Fibroblast of lung (primary cell): Measurements from ENCODE around the gene LSAMP.

ENCODE experiments used
- EZH2 ChIP-seq: IDR thresholded peaks from 2 replicates; pipeline ENCODE4 v1.5.1; 2012; ENCODE audit warnings: low read length, control low read depth, mild to moderate bottlenecking; ENCODE audit errors: missing control alignments
- TF ChIP-seq, protein P1 (sequence below), 2 donors: IDR thresholded peaks in 1 of 2; conservative IDR thresholded peaks in 1 of 2; 1 replicate in 1 of 2; 2 replicates in 1 of 2; pipeline ENCODE4 v1.5.1; 2011 to 2012; ENCODE audit warnings: low read length in 2 of 2, control low read depth in 1 of 2, inconsistent platforms in 1 of 2, low read depth in 1 of 2, mild to moderate bottlenecking in 1 of 2

DNA sequence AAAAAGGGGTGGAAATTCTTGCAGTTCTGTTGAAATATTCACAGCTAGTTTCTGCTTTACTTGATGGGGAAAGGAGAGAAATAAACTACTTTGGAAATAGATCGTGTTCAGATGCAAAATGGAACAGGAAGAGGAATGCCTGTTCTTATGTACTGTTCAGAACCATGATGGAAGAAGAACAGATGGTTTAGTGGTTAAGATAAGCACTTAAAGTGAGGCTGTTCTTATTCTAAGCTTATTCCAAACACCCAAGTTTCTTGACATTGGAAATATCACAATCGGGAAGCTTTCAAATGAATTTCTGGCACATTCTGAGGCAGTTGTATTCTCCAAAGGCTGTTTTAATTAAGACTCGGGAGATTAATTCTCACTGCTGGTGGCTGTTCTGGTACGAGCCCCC lies 228.5 kb downstream of the LSAMP start:
- TF ChIP-seq, protein P1, sequence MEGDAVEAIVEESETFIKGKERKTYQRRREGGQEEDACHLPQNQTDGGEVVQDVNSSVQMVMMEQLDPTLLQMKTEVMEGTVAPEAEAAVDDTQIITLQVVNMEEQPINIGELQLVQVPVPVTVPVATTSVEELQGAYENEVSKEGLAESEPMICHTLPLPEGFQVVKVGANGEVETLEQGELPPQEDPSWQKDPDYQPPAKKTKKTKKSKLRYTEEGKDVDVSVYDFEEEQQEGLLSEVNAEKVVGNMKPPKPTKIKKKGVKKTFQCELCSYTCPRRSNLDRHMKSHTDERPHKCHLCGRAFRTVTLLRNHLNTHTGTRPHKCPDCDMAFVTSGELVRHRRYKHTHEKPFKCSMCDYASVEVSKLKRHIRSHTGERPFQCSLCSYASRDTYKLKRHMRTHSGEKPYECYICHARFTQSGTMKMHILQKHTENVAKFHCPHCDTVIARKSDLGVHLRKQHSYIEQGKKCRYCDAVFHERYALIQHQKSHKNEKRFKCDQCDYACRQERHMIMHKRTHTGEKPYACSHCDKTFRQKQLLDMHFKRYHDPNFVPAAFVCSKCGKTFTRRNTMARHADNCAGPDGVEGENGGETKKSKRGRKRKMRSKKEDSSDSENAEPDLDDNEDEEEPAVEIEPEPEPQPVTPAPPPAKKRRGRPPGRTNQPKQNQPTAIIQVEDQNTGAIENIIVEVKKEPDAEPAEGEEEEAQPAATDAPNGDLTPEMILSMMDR (conservative IDR thresholded peaks at IDR 0.05 in 1 of 2, IDR thresholded peaks at IDR 0.05 in 1 of 2; ENCODE audit: low read depth in 1 of 2, low read length in 2 of 2), result no peak
- no peak for TF ChIP-seq EZH2
